DMS79 treated with DMSO at 0.1 percent for 48 hours (cell line): ENCODE measurements around the gene OCSTAMP.

Experiments used
- DNase-seq: peaks from one replicate; lab custom pipeline; 2025; lab: John Stamatoyannopoulos, UW

Gene OCSTAMP

DNA sequence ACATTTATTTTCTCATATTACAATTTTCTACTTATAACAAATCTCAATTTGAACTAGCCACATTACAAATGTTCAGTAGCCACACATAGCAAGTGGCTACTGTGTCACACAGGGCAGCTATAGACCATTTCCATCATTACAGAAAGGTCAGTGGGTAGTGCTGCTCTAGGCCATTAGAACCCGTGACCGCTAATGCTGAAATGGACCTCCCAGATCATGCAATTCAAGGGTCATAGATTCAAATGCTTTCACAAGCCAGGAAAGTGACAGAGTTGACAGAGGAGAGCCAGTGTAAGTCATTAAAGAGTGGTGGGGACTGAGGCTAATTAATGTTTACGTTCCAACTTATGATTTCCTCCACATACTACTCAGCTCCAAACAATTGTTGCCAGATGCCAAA is 3.5 kb upstream of the OCSTAMP start:
- DNase-seq: no peak

DNA sequence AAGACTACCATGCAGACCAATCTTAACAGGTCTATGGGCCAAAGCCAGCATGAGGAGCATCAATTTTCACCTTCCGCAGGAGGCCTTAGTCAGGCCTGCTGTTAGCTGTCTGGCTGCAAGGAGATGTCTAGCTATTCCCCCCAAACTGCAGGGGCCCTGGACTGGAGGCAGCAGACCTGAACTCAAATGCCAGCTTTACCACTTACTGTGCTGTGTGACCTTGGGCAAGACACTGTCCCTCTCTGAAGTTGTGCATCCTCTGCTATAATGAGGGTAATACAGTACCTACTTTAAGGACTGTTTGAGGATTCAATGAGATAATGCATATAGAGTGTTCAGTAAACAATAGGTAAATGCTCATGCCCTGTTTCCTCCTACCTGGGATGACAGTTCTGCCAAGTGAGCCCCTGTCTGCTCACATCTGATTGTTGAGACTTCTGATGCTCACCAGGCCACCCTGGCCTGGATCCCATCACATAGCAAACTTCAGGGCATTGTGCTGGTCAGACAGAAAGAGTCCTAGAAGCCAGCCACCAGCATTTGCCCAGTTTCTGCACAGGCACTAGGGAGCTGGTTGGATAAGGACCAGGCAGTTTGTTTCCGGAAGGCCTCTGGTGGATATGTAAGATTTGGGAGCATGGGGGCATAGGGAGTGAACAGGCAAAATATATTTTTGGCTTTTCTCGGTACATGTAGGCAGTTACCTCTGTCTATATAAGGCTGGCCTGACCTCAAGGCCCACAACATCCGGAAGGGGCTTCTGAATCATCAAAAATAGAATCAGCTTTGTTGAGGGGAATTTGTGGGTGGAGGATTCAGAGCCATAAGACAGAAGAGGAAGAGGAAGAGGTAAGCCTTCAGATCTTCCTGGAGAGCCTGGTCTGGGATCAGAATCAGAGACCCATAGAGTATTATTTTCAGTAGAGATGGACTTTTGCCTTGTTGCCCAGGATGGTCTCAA is 2.3 kb upstream of the OCSTAMP start:
- DNase-seq: no peak

DNA sequence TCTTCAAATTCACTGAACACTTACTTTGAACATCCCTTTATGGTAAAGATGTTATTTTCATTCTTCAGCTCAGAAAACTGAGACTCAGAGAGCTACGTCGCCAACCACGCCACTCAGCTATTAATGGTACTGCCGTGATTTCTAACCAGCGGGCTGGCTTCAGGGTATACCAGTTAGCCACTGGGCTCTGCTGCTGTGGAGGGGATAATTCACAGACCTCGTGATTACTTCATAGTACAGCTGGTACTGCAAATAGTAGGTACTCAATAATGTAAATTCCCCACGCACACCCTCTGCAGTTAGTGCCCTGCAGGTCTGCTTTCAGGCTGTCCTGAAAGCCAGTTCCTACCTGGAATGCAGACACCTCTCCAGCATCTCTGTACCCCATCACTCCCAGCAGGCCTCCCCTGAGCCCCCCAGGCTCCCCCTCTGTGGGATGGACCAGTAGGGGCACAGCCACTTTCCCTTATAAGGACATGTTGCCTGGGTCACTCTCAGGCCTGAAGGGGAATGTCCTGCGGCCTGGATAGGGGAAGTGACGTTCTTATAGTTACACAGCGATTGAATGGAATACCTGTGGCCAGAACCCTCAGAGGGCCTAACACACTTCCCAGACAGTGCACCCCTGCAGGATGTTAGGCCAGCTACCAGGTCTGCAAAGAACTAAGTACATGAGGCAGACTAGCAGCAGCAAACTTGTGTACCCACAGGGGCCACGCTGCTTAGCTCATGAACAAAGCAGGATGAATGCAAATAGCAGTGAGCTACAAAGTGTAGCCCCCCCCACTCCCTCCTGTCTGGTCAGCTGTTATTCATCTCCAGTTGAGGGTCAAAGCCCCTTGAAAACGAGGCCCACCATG is 1.3 kb upstream of the OCSTAMP start:
- DNase-seq: no peak

DNA sequence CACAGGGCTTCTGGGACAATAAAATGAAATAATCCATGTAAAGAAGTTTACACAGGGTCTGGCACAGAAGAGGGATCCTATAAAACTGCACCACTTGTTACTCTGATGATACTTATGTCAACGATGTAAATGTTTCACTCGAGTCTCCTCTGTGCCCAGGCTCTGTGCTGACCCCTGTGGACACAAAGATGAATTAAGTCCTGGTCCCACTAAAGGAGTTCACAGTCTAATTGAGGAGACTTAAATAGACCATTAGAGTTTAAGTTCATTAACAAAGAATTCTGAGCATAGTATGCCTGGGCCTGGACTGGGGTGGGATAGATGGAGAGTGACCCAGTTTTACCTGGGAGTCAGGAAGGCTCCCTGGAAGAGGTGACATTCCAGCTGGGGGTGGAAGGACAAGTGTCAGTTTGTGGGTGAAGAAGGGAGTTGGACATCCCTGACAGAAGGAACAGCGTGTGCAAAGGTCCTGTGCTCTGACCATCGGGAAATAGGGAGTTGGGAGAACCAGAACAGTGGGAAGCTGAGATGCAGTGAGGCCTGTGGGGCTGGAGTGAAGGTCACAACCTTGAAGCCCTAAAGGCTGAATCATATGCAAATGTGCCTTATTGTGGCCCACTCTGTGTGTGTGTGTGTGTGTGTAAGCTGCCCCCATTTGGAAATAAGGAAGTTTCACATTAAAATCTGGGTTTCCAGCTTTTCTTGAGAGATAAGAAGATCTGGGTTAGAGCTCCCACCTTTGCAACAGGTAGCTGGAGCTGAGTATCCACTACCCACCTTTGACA is 1.1 kb downstream of the OCSTAMP start:
- DNase-seq: no peak

DNA sequence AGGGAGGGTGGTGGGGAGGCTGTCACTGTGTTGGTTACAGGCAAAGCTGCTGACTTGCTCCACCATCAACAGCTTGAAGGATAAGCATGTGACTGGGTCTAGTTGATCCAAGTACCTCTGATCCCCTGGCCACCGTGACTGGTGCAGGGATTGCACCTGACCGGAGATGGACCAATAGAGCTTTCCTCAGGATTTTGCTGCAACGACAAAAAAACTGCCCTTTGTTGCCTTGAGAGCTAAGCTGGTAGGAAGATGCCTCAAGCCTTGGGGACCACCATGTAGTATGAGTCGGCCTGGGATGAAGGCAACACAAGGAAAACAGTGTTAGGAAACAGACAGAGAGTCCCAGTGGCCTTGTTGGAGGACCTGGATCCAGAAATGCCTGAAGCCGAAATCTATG is 1.8 kb downstream of the OCSTAMP start:
- no peak for DNase-seq

DNA sequence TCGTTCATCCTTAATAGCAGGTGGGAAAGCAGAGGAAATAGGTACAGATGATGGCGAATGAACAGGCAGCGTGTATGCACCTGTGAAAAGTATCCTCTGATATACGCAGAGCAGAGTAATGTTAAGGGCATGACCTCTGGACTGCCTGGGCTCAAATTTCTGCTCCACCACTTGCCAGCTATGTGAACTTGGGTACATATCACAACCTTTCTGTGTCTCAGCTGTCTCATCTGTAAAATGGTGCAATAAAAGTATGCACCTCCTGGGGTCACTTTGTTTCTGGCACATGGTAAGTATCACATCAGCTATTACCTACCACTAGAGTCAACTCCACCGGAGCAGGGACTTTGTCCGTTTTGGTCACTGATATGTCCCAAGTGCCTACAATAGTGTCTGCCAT is 2.5 kb downstream of the OCSTAMP start:
- DNase-seq: no peak

DNA sequence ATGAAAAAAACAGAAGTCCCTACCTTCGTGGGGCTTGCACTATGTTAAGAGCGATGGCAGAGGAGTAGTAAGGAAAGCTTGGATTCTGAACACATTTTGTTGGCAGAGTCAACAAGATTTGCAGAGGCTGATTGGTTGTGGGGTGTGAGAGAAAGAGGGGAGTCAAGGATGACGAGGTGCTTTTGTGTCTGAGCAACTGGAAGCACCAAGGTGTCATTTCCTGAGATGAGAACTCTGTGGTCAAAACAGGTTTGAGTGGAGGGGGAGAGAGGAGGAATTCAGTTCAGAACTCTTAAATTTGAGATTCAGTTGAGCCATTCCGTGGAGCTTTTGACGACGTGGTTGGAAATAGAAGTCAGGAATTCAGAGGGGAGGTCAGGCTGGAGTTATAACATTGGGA is 3.5 kb downstream of the OCSTAMP start:
- DNase-seq: no peak

DNA sequence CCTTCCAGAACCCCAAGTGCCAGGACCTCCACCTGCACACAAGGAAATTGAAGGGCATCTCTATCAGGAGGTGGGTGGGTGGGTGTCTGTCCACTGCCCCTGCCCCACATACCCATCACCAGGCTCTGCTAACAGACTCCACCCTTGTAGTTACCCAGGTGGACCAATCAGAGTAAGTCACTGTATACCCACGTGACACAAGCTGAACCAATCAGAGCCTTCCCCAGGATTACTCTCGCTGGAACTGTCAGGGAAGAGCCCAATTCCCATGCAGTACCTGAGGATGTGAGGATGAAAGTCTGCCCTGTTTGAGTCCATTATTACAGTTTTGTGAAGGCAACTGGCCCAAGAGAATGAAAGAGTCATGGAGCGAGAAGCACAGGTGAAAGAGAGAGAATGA is 4.2 kb downstream of the OCSTAMP start:
- DNase-seq: no peak

DNA sequence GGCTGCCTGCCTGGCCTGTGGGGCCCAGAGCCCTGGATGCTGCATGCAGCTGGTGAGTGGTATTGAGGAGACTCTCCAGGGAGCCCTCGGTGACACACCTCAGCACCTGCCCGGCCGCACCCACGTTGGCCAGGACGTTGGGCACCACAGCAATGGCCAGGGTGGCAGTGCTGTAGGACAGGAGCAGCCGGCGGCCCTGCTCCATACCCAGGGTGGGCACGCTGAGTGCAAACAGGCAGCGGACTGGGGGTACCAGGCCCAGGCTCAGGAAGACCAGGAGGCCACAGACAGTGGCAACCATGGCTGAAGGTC is 4.7 kb downstream of the OCSTAMP start:
- no peak for DNase-seq

DNA sequence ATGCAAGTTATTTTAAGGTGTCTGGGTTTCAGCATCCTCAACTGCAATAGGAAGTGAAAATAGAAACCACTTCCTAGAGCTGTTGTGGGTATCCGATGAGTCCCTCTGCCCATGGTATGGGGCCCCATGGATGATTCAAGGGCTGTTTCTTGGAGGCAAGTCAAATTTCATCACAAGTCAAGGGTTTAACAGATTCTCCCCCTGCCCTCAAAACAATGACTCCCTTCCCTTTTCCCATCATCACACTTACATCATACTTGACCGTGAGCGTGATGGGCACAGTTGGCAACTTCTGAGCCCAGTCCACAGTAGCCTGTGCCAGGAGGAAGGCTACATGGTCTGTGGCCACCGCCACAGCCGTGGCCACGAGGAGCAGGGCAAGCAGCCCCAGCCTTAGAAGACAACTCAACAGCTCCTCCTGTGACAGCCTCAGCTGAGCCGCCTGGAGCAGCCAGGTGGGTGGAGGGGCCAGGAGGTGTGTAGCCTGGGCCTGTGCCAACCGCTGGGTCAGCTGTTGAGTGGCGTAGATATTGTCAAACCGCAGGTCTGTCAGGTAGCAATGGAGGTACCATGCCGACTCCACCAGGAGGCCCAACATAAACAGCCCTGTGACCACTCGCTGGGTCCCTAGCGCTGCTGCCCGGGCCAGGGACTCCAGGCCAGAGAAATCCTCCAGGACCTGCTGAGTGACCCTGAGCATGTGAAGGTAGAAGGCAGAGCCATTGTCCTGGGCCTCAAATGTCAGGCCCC is 5.2 kb downstream of the OCSTAMP start:
- DNase-seq: no peak

DNA sequence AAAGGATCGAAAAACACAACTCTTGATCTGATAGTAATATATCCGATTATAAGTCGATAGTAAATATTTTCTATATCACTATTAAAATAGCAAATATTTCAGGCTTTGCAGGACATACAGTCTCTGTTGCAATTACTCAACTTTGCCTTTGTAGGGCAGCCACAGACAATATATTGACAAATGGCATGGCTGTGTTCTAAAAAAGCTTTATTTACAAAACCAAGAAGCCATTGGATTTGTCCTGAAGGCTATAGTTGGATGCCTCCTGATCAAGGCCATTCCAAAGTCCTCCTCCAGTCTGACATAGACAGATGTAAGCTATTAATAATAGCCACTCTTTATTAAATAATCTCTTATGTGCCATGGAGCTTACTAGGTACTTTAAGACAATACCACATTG is 5.9 kb downstream of the OCSTAMP start:
- DNase-seq: no peak

DNA sequence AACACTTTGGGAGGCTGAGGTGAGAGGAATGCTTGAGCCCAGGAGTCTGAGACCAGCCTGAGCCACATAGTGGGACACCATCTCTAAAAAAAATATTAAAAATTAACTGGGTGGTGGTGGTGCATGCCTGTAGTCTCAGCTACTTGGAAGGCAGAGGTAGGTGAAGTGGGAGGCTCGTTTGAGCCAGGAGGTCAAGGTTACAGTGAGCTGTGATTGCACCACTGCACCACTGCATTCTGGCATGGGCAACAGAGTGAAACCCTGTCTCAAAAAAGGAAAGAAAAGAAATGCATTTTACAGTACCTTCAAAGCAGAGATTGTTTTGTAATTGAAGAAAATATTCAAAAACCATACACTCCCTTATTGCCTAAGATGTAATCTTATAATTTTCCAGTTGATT is 6.5 kb downstream of the OCSTAMP start:
- DNase-seq: no peak

DNA sequence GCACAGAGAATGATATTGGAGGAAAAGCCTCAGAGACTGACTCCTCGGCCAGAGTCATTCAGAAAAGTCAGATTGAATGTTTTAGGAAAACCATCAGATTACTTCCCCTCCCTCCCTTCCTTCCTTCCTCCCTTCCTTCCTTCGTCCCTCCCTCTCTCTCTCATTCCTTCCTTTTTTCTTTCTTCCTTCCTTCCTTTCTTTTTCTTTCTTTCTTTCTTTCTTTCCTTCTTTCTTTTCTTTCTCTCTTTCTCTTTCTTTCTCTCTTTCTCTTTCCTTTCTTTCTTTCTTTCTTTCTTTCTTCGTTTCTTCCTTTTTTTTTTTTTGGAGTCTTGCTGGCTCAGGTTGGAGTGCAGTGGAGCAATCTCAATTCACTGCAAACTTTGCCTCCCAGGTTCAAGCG is 7.4 kb downstream of the OCSTAMP start:
- DNase-seq: no peak

DNA sequence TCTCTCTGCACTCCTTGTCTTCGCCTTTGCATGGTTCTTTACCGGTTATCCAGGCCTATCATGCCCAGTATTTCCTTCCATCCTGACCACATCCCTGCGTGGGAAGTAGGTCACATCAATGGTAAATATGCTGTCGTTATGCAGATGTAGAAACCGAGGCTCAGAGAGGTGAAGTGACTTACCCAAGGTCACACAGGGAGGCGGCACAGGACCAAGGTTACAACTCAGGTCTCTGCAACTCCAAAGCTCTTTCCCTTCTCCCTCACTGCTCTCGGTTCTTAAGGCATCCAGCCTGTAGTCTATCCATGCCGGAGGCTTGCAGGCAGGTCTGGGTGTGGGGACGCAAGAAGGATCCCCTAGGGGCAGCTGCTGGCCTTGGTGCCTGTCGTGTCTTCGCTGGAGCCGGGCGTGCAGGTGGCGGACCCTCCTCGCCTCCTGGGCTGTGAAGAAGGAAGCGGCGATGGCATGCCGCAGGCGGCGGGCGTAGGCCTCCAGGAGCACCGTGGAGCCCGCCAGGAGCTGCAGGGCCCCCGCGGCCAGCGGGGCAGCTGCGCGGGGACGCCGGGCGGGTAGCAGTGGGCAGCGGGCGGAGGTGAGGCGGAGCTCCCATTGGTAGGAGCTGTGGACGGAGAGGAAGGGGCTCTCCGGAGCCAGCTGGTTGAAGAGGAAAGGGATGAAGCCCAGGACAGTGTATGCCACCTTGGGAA is 9.1 kb downstream of the OCSTAMP start:
- DNase-seq: no peak

DNA sequence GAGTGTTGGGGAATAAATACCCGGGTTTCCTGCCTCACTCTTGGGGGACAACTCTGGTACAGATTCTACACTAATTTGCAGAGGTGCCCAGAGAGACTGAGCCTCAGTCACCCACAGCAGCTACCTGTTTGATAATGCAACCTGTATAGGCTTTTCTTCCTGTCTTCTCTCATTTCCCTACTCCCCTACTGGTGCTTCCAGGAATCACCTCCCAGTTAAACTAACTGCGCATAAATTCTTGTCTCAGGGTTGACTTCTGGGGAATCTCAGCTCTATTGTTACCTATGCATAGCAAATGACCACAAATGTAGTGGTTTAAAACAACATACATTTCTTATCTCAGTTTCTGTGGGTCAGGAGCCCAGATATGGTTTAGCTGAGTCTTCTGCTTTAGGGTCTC is 11.3 kb downstream of the OCSTAMP start:
- no peak for DNase-seq

DNA sequence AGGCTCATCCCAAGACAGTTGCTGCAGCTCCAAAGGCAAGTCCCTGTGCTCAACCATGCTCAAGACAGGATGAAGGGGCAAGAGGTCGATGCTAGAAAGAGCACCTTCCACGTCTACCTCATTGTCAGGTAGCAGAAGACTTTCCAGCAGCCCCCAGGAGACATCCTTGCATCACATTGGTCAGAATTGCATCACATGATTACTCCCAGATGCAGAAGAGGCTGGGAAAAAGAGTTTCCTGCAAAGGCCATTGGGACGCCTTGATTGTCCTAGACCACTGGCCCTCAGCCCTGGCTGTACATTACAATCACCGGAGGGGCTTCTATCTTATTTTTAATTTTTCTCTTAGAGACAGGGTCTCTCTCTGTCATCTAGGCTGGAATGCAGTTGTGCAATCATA is 19.8 kb downstream of the OCSTAMP start:
- DNase-seq: no peak

DNA sequence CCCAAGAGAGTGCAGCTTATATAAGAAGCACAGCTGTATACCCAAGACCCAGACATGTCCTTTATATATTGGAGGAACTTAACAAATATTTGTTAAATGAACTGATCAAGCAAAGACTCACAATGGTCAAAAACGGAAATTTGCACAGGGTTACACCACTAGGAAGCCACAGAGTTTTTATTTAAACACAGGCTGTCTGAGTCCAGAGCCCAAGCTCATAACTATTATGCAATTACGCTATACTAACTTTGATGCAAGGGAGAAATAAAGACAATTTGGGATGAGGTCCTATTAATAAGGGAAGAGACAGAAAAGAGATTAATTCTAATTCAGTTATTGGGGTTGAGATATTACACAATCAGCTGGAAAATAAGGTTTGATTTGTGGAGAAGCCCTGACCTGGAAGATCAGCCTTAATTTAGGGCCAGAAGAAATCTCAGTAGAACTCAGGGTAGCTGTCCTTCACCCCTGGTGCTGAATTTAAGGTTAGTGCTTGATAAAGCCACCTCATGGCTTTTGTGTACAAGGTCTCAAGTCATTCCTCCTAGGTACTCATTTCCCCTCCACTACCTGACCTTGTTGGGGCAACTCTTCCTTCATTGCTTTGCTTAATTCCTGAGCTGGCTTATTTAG is 26.6 kb downstream of the OCSTAMP start:
- DNase-seq: no peak

DNA sequence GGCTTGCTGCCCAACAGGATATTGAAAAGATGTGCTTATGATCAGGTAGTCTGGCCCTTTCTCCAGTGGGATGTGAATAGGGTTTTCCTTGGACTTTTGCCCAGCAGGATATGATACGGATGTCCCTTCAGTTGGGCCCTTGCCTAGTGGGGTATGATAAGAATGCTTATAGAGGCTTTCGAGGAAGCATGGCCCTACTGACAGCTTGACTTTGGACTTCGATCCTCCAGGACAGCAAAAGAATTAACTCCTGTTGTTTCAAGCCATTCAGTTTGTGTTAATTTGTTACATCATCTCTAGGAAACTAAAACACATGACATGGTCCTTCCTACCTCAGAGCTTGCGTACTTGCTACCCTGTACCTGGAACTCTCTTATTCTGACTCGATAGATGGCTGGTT is 27.3 kb downstream of the OCSTAMP start:
- no peak for DNase-seq

DNA sequence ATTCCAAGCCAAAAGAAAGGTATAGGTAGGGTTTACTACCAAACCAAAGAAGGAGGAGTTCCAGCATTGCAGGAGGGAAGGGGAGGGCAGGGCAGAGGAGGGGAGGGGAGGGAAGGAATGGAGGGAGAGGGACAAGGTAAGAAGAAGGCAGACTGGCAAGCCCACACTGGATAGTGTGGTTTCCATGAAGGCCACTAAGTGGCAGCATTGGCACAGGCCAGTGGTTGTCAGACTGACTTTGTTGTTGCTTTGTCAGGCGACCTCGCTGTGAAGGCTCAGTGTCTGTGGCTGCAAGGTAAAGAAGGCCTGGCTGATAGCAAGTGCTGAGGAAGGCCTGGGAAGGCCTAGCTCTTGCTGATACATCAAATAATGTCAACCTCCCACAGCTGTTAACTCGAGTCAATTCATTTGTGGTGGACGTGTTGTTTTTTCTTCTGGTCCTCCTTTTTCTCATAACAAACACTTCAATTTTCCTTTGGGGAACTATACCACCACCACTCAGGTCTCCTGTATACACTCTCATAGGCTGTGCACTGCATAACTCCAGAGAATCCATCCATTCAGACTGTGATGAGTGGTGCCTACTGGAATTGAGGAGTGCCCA is 29.4 kb downstream of the OCSTAMP start:
- DNase-seq: no peak

DNA sequence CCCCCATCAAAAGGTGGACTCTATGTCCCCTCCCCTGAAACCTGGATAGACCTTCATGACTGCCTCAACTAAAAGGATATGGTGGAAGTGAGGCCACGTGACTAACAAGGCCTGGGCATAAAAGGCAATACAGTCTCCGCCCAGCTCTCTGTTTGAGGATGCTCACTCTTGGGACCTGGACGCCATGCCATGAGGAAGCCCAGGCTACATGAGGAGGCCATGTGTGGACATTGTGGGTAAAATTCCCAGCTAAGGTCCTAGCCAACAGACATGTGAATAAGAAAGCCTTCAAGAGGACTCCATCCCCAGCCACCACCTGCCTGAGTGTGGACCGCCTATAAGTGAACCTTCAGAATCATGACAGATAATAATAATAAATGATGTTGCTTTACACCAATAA is 29.9 kb downstream of the OCSTAMP start:
- no peak for DNase-seq
